Measurements from ENCODE around the gene CPZ.
A peak's percentile ranks its signal among the peaks of the same experiment; 100 is the strongest.

The CPZ gene

DNA sequence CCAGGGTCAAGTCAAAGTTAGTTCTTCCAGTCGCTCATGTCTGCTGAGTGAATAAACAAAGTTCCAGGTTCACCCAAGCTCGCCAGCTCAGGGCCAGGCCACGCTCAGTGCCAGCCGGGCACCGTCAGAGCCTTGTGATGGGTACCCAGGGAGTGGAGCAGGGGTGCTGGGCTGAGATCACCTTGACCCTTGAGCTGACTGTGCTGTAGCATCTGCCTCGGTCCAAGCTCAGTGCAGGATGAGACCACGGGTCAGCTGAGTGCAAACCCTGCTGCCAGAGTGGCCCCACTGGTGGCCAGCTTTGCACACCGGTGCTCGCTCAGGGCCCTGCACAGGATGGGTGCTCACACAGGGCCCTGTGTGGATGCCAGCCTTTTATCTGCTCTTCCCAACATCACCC is 4.3 kb downstream of the CPZ start:
- no peak for DNase-seq

- no peak for DNase-seq
Measured at GRCh38 chr4:8597319-8597718, 4.8 kb downstream of the CPZ start.

- DNase-seq = no peak
Measured at GRCh38 chr4:8597791-8598190, 5.2 kb downstream of the CPZ start.

DNA sequence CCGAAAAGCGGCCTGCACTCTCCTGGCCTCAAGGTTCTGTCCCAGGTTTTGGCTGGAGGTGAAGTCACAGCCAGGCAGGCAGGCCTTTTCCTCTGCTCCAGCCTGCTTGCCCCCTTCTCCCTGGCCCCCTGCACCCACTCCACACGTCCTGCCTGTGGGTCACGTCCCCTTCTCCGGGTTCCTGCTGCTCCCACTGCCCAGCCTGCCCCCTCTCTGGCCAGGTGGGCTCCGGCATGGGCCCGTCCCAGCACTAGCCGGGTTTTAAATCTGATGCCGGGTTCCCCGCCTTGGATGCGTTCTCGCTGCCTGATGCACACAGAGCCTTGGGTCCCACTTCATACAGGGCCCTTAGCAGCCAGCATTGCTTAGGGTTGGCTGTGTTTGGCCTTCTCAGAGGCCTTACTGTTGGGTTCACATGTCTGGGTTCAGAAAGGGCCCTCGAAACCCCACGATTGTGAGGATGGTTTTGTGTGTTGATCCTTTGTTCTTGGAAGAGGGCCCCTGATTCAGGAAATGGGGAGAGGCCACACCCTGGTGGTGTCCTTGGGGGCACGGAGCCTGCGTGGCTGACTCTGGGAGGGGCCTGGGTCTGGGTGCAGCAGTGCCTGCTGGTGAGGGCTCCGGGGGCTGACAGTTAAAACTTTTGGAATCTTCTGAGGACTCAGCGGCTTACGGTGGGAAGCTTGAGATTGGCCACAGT is 6.0 kb downstream of the CPZ start:
- no peak for DNase-seq

- DNase-seq = no peak
Measured at GRCh38 chr4:8599091-8599460, 6.5 kb downstream of the CPZ start.

DNA sequence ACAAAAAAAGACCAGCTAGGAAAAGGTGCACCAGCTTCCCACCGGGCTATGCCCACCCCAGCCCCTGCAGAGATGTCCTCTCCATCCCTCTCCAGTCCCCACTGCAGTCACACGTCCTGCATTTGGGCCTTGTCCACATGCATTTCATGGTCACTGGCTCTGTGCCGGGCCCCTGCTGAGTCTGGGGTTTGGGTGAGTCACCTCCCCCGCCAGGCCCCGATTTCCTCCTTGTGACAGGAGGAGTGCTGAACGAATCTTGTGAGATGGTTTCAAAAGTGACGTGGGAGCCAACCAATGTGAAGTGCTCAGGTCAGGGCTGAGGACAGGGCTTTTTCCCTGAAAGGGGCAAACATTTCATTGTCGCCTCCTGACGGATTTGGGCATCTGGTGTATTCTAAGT is 7.1 kb downstream of the CPZ start:
- DNase-seq = no peak

GRCh38 chr4:8600266-8600665 is 7.7 kb downstream of the CPZ start:
- DNase-seq = no peak

DNA sequence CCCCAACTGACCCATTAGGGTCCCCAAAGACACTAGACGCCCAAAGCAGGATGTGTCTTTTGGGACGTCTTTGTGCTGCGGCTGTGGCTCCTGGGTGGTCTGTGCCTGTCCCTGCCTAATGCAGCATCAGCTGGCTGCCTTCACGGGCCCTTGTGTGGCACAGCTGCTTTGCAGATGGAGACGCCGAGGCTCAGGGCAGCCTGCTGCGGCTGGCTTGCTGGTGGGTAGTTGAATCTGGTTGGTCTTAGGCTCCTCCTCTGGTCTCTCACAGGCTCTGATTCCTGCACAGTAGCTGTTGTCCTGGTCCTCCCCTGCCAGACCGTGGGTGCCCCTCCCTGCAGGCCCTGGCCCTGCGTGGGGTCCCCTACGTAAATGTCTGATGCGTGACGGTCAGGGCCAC is 8.1 kb downstream of the CPZ start:
- DNase-seq = no peak

DNA sequence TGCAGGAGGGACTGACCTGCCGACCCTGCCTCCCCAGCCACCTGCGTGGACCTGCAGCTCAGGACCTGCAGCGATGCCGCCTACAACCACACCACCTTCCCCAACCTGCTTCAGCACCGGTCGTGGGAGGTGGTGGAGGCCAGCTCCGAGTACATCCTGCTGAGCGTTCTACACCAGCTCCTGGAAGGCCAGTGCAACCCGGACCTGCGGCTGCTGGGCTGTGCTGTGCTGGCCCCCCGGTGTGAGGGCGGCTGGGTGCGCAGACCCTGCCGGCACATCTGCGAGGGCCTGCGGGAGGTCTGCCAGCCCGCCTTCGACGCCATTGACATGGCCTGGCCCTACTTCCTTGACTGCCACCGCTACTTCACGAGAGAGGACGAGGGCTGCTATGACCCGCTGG is 8.5 kb downstream of the CPZ start:
- DNase-seq = no peak

GRCh38 chr4:8601556-8601955 is 9.0 kb downstream of the CPZ start:
- no peak for DNase-seq

DNA sequence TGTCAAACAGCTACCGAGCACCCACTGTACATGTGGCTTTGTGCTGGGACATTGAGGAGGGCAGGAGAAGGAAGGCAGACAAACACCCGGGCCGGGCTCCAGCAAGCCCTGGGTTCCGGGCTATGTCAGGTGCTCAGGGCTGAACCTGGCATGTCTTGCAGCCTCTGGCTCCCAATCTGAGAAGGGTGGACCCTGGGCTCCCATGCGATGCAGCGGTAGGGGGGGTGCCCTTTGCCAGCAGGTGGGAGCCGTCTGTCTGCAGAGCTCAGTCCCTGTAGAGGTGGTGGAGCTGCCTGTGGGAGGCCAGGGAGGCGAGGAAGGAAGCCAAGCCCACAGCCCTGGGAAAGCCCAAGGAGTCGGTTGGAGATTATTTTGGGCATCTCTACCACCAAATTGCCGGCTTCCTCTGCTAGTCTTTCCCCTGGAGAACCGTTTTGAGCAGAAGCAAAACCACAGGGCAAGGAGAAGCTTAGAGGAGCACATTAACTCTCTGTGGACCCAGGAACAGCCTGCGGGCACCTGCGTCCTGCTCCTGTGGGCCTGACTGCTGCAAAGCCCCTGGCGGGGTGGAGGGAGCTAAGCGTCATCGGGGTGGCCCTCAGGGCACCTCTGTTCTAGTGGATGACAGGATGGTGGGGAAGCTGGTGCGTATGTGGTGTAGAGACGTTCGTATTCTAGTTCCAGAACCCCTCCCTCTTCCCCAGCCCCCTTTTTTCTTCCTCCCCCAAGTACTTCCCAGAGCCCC is 10.3 kb downstream of the CPZ start:
- DNase-seq = no peak

GRCh38 chr4:8603931-8604330 is 11.4 kb downstream of the CPZ start:
- DNase-seq = no peak

GRCh38 chr4:8605289-8605688 is 12.7 kb downstream of the CPZ start:
- DNase-seq = no peak

- no peak for DNase-seq
Measured at GRCh38 chr4:8606476-8606875, 13.9 kb downstream of the CPZ start.

DNA sequence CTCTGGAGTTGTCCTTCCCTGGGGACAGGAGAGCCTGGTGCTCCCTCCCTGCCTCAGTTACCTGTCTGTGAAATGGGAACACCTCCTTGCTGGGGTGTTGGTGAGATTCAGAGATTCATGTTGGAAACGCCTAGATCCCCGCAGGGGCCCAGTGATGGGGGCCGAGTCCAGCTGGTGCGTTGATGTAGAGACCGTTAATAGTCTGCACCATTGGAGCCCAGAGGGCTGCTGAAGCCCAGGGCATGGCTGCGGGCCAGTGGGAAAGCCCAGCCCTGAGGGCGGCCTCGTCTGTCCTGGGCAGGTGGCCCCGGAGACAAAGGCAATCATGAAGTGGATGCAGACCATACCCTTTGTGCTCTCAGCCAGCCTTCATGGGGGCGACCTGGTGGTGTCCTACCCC is 14.4 kb downstream of the CPZ start:
- no peak for DNase-seq

- peak; percentile 39 for DNase-seq
Measured at GRCh38 chr4:8607603-8608481, 15.3 kb downstream of the CPZ start.

DNA sequence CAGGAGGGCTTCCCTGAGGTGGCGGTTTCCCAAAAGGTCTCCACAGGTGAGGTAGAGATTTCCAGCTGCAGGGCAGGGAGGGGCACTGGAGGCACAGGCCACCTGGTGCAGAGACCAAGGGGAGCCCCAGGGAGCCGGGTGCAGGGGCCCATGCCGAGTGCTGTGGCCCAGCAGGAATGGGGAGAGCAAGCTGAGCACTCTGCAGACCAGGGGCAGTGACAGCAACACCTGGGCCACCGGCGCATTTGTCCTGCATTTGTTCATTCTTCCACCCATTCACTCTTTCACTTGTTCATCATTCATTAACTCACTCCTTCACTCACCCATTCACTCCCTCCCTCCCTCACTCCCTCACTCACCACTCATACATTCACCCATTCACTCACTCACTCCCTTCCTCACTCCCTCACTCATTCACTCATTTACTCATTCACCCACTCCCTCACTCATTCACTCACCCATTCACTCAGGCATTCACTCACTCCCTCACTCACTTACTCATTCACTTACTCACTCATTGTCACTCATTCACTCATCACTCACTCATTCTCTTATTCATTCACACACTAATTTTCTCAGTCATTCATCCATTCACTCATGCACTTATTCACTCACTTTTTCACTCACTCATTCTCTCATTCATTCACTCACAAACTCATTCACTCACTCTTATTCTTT is 16.3 kb downstream of the CPZ start:
- no peak for DNase-seq

DNA sequence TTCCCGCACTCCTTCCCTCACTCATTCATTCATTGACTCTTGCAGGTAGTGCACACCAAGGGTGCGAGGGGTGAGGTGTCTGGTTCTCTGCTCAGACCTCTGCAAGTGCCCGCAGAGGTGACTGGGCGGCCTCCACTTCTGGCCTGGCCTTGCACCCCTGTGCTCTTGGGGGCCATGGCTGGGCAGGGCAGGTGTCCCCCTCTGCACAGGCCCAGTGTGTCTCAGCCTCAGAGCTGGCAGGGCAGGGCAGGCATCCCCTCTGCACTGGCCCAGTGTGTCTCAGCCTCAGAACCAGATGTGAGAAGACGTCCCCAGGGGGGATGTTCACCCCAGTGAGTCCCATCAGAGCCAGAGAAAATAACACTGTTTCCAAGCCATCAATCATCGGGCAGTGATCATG is 16.8 kb downstream of the CPZ start:
- no peak for DNase-seq

DNA sequence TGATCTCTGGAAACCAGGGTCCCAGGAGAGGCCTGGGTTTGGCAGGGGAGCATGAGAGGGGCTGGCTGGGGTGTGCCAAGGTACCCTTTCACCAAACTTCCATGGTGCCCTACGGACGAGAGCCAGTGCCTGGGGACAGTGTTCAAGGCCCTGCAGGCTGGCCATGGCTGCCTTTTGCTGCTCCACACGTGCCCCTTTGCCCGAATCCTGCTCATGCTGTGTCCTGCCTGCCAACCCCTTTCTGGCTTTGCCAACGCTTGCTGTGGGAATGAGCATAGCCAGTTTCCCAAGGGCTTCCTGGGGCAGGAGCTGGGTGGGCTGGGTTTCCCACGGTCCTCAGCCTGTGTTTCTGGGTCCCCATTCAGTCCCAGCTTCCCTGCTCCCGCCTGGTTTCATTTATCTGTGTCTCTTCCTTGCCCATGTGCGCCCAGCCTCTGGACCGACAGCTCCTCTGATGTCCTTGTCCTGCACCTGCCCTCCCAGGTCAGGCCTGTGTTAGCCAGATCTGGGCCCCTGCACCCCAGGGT is 17.3 kb downstream of the CPZ start:
- DNase-seq = no peak

- no peak for DNase-seq
Measured at GRCh38 chr4:8610858-8611616, 18.5 kb downstream of the CPZ start.

- DNase-seq = no peak
Measured at GRCh38 chr4:8612646-8613045, 20.1 kb downstream of the CPZ start.
